DMS153 treated with DMSO at 0.1 percent for 48 hours (cell line): ENCODE data around the gene OR56A1.
"Not testable (repeated sequence)": the region's sequence is repeated elsewhere in the genome, so short reads cannot be mapped to it uniquely, and the experiment has no call there.

Experiments
- DNase-seq: peaks from one replicate; lab custom pipeline; 2025; ENCODE audit not compliant: unreplicated experiment; lab: John Stamatoyannopoulos, UW

The OR56A1 gene

GRCh38 chr11:6030708-6031405, at the start of gene OR56A1:
OR56A1 (minus strand) TSS chr11:6030758; CDS start chr11:6027692, 3,066 bp downstream.
- DNase-seq = no peak

GRCh38 chr11:6079463-6079862, 48.9 kb upstream of the OR56A1 start:
- no peak for DNase-seq

GRCh38 chr11:6077723-6078122, 47.2 kb upstream of the OR56A1 start:
- DNase-seq = no peak

GRCh38 chr11:6076443-6076842, 45.9 kb upstream of the OR56A1 start:
- not testable (repeated sequence) for DNase-seq

- no peak for DNase-seq
These were observed 36.9 kb upstream of the OR56A1 start for GRCh38 chr11:6067502-6067901.

GRCh38 chr11:6062691-6063358, 32.3 kb upstream of the OR56A1 start:
- no peak for DNase-seq

- DNase-seq = no peak
These were observed 30.9 kb upstream of the OR56A1 start for GRCh38 chr11:6061475-6061874.

GRCh38 chr11:6057452-6057851, 26.9 kb upstream of the OR56A1 start:
- no peak for DNase-seq

GRCh38 chr11:6055569-6055968, 25.0 kb upstream of the OR56A1 start:
- DNase-seq = no peak

- DNase-seq = no peak
These were observed 21.8 kb upstream of the OR56A1 start for GRCh38 chr11:6052374-6052773.

GRCh38 chr11:6040874-6041273, 10.3 kb upstream of the OR56A1 start:
- DNase-seq = no peak

GRCh38 chr11:6027501-6027900, 3.1 kb downstream of the OR56A1 start:
- DNase-seq = no peak

- DNase-seq = no peak
These were observed 5.5 kb downstream of the OR56A1 start for GRCh38 chr11:6025056-6025455.

- peak; percentile 59 for DNase-seq
These were observed 7.6 kb downstream of the OR56A1 start for GRCh38 chr11:6022956-6023355.

GRCh38 chr11:6013042-6013441, 17.5 kb downstream of the OR56A1 start:
- no peak for DNase-seq

GRCh38 chr11:6012035-6012668, 18.4 kb downstream of the OR56A1 start:
- no peak for DNase-seq

GRCh38 chr11:6006846-6007245, 23.7 kb downstream of the OR56A1 start, which contains the start of gene OR56A4:
OR56A4 (minus strand) TSS chr11:6006946; CDS start chr11:6002992, 3,954 bp downstream.
- no peak for DNase-seq

- DNase-seq = no peak
These were observed 24.2 kb downstream of the OR56A1 start for GRCh38 chr11:6006395-6006794.

GRCh38 chr11:6002202-6002699, 28.3 kb downstream of the OR56A1 start:
- no peak for DNase-seq

- no peak for DNase-seq
These were observed 35.8 kb downstream of the OR56A1 start for GRCh38 chr11:5994791-5995190.

- peak; percentile 1 for DNase-seq
These were observed 37.8 kb downstream of the OR56A1 start for GRCh38 chr11:5992604-5993251.
